NCI-H2029 (cell line): ENCODE data around the gene PHKB.

ENCODE experiments used
- DNase-seq: peaks from one replicate; lab custom pipeline; 2025; lab: John Stamatoyannopoulos, UW

PHKB gene

DNA sequence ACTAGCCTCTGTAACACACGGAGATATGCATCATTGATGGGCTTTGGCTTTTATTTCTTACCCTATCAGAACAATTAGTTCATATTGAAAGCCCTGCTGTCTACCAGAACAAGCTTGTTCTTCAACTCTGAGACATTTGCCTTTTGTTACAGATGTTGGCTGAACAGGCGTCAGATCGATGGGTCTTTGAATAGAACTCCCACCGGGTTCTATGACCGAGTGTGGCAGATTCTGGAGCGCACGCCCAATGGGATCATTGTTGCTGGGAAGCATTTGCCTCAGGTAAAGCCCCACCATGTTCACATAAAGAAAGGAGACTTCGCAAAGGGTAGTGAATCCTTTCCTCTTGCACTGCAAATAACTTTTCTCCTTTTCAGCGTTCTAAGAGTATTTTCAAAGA lies 232.1 kb downstream of the PHKB start:
- no peak for DNase-seq

DNA sequence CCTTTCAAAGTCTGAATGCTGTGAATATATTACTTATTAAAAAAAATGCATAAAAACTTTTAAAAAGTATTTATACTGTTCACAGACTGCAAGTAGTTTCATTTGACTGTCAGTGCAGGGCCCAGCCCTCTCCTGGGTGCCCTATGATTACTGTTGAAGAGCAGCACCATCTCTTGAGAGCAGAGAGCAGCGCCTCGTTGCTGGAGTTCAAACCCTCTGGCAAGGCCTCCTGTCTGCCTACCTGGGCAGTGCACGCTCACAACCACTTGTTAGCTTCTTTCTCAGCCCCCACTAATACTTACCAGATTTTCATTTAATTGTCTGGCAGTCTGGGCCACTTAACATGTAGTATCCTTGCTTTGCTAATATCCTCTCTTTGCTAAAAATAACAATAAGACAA lies 233.4 kb downstream of the PHKB start:
- DNase-seq, result no peak

DNA sequence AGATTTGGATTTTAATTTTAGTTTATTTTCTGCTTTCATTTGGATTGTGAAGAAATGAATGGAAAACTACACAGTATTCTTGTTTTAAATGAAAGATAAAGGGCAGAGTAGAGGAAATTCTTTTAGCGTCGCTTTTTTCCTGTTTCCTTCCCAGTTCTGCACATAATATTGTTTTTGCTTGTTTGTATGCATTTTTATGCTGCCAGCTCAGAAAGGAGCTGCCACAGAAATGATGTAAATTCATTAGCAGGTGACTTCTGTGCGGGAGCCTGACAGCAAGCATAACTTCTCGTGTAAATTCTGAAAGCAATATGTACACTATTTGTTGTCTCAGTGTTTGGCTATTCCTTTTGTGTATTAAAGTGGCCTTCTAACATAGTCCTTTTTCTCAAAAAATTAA lies 234.6 kb downstream of the PHKB start:
- no peak for DNase-seq

- no peak for DNase-seq
These were observed 236.7 kb downstream of the PHKB start for GRCh38 chr16:47697826-47698225.

DNA sequence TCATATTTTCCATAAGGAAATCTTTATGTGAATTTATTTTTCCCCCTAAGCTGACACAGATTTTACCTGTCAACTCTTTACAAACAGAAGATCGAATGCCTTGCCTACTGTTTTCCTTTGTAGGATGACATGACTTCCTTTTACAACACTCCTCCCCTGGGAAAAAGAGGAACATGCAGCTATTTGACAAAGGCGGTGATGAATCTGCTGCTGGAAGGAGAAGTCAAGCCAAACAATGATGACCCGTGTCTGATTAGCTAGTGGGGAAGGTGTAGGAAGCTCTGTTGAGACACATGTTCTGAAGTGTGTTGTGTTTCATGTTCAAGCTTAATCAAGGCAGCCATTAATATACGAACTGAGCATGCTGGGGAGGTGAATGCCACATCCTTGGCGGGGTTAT lies 238.0 kb downstream of the PHKB start:
- no peak for DNase-seq

- DNase-seq, result no peak
These were observed 239.9 kb downstream of the PHKB start for GRCh38 chr16:47700857-47701587.

- no peak for DNase-seq
These were observed 244.1 kb downstream of the PHKB start for GRCh38 chr16:47705266-47705665.

GRCh38 chr16:47711809-47712208 lies 250.7 kb downstream of the PHKB start:
- DNase-seq, result no peak

- DNase-seq, result no peak
These were observed 251.4 kb downstream of the PHKB start for GRCh38 chr16:47712276-47713224.

GRCh38 chr16:47713225-47713595 lies 252.1 kb downstream of the PHKB start:
- no peak for DNase-seq

- no peak for DNase-seq
These were observed 254.4 kb downstream of the PHKB start for GRCh38 chr16:47715442-47716083.

DNA sequence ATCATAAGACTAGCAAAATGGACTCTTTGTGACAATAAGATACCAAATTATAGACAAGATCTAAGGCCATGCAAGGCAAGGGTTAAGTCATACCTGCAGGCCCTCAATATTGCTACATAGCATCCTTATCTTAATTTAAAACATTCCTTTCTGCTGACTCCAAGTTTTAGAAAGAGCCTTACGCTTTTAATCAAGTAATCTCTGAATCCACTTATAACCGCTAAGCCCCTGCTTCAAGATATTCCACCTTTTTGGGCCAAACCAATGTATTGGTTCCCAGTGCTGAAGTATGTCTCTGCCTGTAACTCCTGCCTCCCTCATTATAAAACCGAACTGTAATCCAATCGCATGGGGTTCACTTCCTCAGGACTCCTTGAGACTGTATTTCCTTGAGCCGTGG lies 255.4 kb downstream of the PHKB start:
- no peak for DNase-seq

- no peak for DNase-seq
These were observed 258.6 kb downstream of the PHKB start for GRCh38 chr16:47719713-47720112.

DNA sequence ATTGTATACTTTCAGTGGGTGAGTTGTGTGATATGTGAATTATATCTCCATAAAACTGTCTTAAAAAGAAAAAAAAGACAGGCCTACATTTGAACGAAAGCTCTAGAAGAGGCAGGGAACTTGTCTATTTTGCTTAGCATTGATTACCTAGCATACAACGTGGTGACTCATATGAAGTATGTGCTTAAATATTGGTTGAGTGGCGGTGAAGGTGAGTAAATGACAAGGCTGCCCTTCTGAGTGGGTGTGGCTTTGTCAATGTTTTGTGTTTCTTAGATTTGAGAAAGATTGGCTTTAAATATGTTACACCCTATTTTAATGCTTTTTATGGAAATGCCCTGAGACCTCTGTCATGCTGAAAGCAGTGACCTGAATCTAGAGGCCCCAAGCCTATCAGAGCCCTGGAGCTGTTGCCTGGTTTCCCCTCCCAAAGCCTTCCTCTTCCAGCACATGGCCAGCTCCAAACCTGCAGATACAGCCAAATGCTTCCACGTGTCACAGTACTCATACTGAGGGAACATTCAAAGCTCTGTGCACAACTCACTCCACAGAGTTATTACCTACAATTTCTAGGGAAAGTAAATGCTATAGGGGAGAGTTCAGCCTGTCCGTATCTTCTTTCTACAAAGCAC lies 260.0 kb downstream of the PHKB start:
- peak; percentile 0 for DNase-seq

DNA sequence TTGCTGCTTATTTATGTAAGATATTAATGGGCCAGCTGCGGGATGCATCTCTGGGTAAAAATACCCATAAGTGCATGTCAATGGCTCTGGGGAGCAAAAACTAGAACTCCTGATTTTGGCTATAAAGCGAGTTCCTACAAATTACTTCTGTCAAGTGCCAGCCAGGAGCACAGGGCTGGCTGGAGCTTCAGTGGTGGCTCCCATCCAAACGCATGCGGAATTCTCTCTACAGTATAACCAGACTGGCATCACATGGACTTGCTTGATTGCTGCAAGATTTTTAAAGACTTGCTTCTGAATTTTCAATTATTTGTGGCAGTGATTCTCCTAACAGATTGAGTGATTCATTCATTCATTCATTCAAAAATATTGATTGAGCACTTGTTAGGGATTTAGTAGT lies 260.9 kb downstream of the PHKB start:
- DNase-seq, result no peak

GRCh38 chr16:47724115-47724785 lies 263.1 kb downstream of the PHKB start:
- DNase-seq, result no peak

GRCh38 chr16:47725188-47725695 lies 264.1 kb downstream of the PHKB start:
- DNase-seq, result no peak

GRCh38 chr16:47726031-47726675 lies 265.0 kb downstream of the PHKB start:
- no peak for DNase-seq

- no peak for DNase-seq
These were observed 266.0 kb downstream of the PHKB start for GRCh38 chr16:47727131-47727530.

DNA sequence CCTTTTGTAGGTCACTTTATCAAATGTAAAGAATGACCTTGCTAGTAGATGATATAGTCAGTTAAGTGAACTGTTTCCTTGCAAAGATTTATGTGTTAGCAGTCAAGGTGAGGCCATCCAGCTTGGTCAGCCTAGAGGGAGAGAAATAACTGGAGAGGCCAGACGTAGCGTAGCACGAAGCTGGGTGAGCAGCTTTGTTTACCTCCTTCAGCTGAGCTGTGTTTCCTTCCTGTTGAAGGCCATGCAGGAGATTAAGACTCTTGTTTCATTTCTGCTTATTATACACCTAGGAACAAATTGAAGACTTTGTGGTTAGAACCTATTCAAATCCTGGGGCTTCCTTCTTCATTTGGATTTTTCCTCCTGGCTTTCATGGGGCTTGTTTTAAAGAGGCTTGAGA lies 267.1 kb downstream of the PHKB start:
- no peak for DNase-seq

DNA sequence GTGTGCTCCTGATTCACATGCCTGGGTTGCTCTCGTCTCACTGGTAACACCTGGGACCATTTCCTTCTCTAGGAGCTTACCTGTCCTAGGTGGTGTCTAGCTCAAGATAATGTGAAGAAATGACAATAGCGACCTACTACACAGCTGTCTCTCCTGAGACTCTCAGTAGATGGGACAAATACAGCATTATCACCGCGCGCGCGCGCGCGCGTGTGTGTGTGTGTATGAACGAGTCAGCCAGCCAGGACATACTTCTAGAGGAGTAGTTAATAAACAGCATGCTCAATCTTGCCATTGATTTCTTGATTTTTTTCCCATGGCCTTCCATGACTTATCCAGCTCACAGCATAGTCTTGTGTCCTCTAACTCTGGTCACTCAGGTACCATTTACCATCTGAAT lies 268.6 kb downstream of the PHKB start:
- no peak for DNase-seq
